CD4-positive, alpha-beta T cell treated with Interleukin-12 subunit alpha and Interleukin-12 subunit beta, for 1 hour (primary cell): ENCODE measurements around the gene GSK3B.

Source experiments
- DNase-seq: peaks from one replicate; pipeline ENCODE4 v3.0.0-alpha.2; 2020

GSK3B gene

GRCh38 chr3:119809249-119810017 lies 284.8 kb downstream of the GSK3B start:
- no peak for DNase-seq

GRCh38 chr3:119808843-119809242 lies 285.4 kb downstream of the GSK3B start:
- DNase-seq = no peak

GRCh38 chr3:119808244-119808643 lies 286.0 kb downstream of the GSK3B start:
- DNase-seq = no peak

- no peak for DNase-seq
These were observed 293.4 kb downstream of the GSK3B start for GRCh38 chr3:119800844-119801243.

- no peak for DNase-seq
These were observed 297.5 kb downstream of the GSK3B start for GRCh38 chr3:119796785-119797184.

GRCh38 chr3:119796368-119796767 lies 297.9 kb downstream of the GSK3B start:
- DNase-seq = no peak

- DNase-seq = no peak
These were observed 298.4 kb downstream of the GSK3B start for GRCh38 chr3:119795849-119796248.

GRCh38 chr3:119794971-119795612 lies 299.2 kb downstream of the GSK3B start:
- no peak for DNase-seq

GRCh38 chr3:119794401-119794800 lies 299.8 kb downstream of the GSK3B start:
- DNase-seq = no peak

GRCh38 chr3:119792270-119792669 lies 302.0 kb downstream of the GSK3B start:
- no peak for DNase-seq

GRCh38 chr3:119790369-119790768 lies 303.9 kb downstream of the GSK3B start:
- DNase-seq = no peak

GRCh38 chr3:119786409-119786808 lies 307.8 kb downstream of the GSK3B start:
- DNase-seq = no peak

- DNase-seq = no peak
These were observed 310.4 kb downstream of the GSK3B start for GRCh38 chr3:119783883-119784282.

- DNase-seq = no peak
These were observed 311.0 kb downstream of the GSK3B start for GRCh38 chr3:119783255-119783654.

- DNase-seq = no peak
These were observed 311.8 kb downstream of the GSK3B start for GRCh38 chr3:119782460-119782859.

- no peak for DNase-seq
These were observed 312.7 kb downstream of the GSK3B start, which contains the start of gene NR1I2 for GRCh38 chr3:119781330-119782198. Gene NR1I2, plus strand, starts transcription at chr3:119782101.

- no peak for DNase-seq
These were observed 314.4 kb downstream of the GSK3B start for GRCh38 chr3:119779731-119780383.

- DNase-seq = no peak
These were observed 315.4 kb downstream of the GSK3B start for GRCh38 chr3:119778811-119779210.

GRCh38 chr3:119778176-119778575 lies 316.1 kb downstream of the GSK3B start:
- DNase-seq = no peak

GRCh38 chr3:119776304-119776703 lies 317.9 kb downstream of the GSK3B start:
- no peak for DNase-seq

GRCh38 chr3:119774444-119774843 lies 319.8 kb downstream of the GSK3B start:
- no peak for DNase-seq
